Measurements from ENCODE around the gene GHRL.

Gene GHRL

GRCh38 chr3:10242182-10243065 is 50.3 kb downstream of the GHRL start:
- no peak for TF ChIP-seq Cebpa-rat (IDR thresholded peaks at IDR 0.05)
- peaks cover 26% of the 10 kb centered on the region for H3K9me3 ChIP-seq
- no peak overlapping the region; the same call in 1 of the 2 replicates for H3K9ac ChIP-seq
- peaks cover 22% of the 10 kb centered on the region for H3K4me1 ChIP-seq
- H4K20me1 ChIP-seq: no peaks in the 10 kb centered on the region
- peaks cover 24% of the 10 kb centered on the region for H3K36me3 ChIP-seq
- H3K4me3 ChIP-seq: no peak overlapping the region
- peak overlapping the region; percentile 45 for H3K4me2 ChIP-seq
- H3K27ac ChIP-seq: peak overlapping the region; percentile 27; the same call in 1 of the 2 replicates
- H3K27me3 ChIP-seq: no peaks in the 10 kb centered on the region

GRCh38 chr3:10240799-10241198 is 51.9 kb downstream of the GHRL start:
- Histone ChIP-seq H3K4me1 (peaks cover 20% of the 10 kb centered on the region), H3K4me2 (no peak overlapping the region), H3K36me3 (peaks cover 35% of the 10 kb centered on the region), H3K27ac (no peak overlapping the region), H3K9ac (no peak overlapping the region), H3K27me3 (no peaks in the 10 kb centered on the region), H3K4me3 (no peak overlapping the region), H3K9me3 (peaks cover 17% of the 10 kb centered on the region), H4K20me1 (no peaks in the 10 kb centered on the region)
- TF ChIP-seq Cebpa-rat (IDR thresholded peaks at IDR 0.05): no peak

GRCh38 chr3:10238345-10239183 is 54.2 kb downstream of the GHRL start:
- Histone ChIP-seq H3K9ac (no peak overlapping the region), H3K9me3 (no peaks in the 10 kb centered on the region), H3K27me3 (no peaks in the 10 kb centered on the region), H3K4me1 (peaks cover 28% of the 10 kb centered on the region), H3K27ac (no peak overlapping the region), H3K4me2 (no peak overlapping the region), H3K4me3 (no peak overlapping the region), H3K36me3 (peaks cover 36% of the 10 kb centered on the region), H4K20me1 (no peaks in the 10 kb centered on the region)
- no peak for TF ChIP-seq Cebpa-rat (IDR thresholded peaks at IDR 0.05)

Data from BLaER1 (cell line).